ENCODE measurements around the gene DNAJC27.

DNA sequence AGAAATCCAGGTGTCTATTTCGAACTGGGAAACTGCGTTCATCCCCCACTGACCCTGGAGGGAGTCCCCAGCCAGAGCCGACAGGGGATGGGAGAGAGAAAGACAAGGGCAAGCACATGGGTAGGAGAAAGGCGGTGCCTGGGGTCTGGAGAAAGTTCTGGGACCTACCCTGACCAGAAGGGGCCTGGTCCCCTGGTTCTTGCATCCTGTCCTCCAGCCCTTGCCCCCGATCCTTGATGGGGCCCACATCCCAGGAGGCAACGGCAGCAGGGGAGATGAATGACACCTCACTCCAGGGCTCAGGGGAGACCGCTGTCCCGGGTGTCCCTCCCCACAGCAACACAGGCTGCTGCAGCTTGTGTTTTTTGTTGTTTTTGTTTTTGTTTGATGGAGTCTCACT is 56.6 kb downstream of the DNAJC27 start:
- TF ChIP-seq, protein P1, sequence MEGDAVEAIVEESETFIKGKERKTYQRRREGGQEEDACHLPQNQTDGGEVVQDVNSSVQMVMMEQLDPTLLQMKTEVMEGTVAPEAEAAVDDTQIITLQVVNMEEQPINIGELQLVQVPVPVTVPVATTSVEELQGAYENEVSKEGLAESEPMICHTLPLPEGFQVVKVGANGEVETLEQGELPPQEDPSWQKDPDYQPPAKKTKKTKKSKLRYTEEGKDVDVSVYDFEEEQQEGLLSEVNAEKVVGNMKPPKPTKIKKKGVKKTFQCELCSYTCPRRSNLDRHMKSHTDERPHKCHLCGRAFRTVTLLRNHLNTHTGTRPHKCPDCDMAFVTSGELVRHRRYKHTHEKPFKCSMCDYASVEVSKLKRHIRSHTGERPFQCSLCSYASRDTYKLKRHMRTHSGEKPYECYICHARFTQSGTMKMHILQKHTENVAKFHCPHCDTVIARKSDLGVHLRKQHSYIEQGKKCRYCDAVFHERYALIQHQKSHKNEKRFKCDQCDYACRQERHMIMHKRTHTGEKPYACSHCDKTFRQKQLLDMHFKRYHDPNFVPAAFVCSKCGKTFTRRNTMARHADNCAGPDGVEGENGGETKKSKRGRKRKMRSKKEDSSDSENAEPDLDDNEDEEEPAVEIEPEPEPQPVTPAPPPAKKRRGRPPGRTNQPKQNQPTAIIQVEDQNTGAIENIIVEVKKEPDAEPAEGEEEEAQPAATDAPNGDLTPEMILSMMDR (IDR thresholded peaks at IDR 0.05; ENCODE audit: low read depth, low read length): no peak
- TF ChIP-seq EZH2phosphoT487 (IDR thresholded peaks at IDR 0.05; ENCODE audit: low read depth): no peak
